Breast epithelium (tissue), 3 donors: ENCODE results near the gene BFSP2.

Experiments
- CTCF ChIP-seq, 3 donors: fragments of 450-650 bp; IDR thresholded peaks; one replicate each; pipeline ENCODE4 v1.5.1; 2016 to 2017; ENCODE audit warnings: antibody characterized with exemption in 3 of 3, mild to moderate bottlenecking in 3 of 3, moderate library complexity in 3 of 3
- POLR2A ChIP-seq: fragments of 450-650 bp; IDR thresholded peaks from one replicate; pipeline ENCODE4 v1.6.1; 2016; ENCODE audit warnings: antibody characterized with exemption, mild to moderate bottlenecking, moderate library complexity
- POLR2AphosphoS5 ChIP-seq, 3 donors: sonication (generic); formaldehyde crosslinking; IDR thresholded peaks; one replicate each; pipeline ENCODE4 v1.6.1; 2017; ENCODE audit warnings: antibody characterized with exemption in 3 of 3

GRCh38 chr3:133390715-133391114, 9.1 kb upstream of the BFSP2 start:
- no peak for TF ChIP-seq POLR2AphosphoS5 (IDR thresholded peaks at IDR 0.05)
- TF ChIP-seq CTCF (IDR thresholded peaks at IDR 0.05) = no peak
- TF ChIP-seq POLR2A = no peak
